Fibroblast of skin of scalp (primary cell): ENCODE measurements around the gene EMC9.

Source experiments
- DNase-seq: peaks from one replicate; pipeline ENCODE4 v3.0.0-alpha.2; 2013

The EMC9 gene

DNA sequence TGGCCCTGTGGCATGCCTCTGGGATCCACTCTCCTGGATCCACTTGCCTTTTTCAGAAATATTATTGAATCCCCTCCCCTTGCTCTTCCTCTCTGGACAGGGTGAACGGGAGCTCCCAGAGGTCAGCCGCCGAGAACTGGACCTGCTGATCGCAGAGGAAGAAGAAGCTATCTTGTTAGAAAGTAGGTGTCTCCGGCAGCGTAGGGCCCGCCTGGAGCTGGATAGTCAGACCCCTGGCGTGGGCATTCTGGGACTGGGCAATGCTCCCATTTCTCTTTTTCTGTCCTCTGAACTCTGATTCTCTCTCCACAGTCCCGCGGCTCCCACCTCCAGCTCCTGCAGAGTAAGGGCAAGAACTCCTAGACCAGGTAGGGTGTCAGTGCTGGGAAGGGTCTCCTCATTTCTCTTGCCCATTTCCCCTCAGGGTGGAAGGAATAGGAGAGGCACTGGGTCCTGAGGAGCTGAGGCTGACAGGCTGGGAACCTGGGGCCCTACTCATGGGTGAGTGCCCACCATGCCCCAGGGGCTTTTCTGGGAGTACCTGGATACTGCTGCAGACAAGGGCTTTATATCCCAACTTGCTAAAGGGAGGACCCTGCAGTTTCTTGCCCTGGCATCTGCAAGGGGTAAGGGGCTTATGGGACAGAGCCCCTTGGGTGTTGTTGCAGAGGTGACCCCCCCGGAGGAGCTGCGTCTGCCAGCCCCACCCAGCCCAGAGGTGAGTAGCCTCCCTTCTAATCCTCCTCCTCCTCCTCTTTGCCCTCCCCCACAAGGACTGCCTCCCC, 35.8 kb upstream of the EMC9 start:
- no peak for DNase-seq

DNA sequence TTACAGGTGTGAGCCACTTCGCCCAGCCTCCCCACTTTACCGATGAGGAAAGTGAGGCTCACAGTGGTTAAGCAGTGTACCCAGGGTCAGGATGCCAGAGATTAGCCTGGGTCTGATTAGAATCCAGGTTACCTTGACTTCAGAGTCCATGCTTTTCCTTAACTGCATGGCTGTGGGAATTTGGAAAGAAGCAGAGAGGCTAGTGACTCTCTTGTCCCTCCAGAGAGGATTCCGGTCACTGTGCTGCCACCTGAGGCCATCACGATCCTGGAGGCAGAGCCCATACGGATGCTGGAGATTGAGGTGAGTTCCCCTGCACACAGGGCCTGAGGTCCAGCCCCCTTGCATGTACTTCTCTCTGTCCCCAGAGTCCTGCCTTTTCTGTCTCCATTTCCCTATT, 35.2 kb upstream of the EMC9 start:
- no peak for DNase-seq

DNA sequence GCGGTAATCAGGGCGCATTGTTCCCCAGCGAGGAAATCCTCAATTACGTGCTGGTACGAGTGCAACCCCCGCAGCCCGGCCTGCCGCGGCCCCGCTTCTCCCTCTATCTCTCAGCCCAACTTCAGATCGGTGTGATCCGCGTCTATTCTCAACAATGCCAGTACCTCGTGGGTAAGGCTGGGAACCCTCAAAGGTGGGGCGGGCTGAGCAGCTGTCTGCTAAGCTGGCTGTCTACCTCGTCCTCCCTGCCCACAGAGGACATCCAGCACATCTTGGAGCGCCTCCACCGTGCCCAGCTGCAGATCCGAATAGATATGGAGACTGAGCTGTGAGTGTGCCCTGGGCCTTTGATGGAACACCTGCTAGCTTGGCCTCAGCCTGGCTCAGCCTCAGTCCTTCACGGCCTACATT, 31.5 kb upstream of the EMC9 start:
- DNase-seq = no peak

GRCh38 chr14:24172261-24172860, 31.0 kb upstream of the EMC9 start:
- no peak for DNase-seq

GRCh38 chr14:24171422-24172260, 30.2 kb upstream of the EMC9 start, which contains the start of gene REC8:
REC8 (plus strand) TSS chr14:24172080; CDS start chr14:24172553, 473 bp downstream.
- peak; percentile 71 for DNase-seq

DNA sequence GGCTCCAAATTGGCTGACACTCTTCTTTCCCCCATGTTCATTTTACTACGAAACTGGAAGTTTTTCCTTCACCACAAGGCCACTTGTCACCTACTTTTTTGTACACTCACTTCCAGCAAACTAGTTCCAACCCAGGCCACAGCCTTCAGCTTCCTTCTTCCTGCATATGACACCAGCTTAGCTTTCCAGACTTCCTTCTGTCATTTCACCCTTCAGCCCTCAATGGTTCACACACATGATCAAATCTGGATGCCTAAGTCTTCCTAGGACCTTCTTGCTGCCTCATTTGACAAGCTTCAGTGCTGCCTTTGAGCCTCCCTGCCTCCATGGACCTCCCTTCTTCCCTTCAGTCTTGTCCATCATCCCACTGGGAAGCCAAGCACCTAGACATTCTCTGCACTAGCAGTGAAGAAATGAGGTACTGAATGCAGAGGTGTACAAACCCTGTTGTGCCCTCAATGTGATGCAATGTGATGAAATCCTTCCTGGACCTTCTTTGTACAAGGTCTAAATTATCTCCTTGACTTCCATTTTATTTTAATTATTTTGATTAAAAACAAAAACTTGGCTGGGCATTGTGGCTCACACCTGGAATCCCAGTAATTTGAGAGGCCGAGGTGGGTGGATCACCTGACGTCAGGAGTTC, 26.2 kb upstream of the EMC9 start:
- no peak for DNase-seq

DNA sequence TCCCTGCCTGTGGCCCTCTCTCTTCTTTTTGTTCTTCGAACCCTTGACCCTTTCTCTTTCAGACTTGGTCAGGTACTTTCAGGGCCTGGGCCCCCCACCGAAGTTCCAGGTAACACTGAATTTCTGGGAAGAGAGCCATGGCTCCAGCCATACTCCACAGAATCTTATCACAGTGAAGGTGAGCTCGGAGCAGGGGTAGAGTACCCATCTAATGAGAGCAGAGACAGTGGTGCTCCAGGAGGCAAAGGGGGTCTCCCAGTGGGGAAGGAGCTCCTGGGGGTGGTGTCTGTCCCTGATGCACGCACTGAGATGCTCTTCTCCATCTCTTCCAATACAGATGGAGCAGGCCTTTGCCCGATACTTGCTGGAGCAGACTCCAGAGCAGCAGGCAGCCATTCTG, 24.4 kb upstream of the EMC9 start:
- DNase-seq = no peak

DNA sequence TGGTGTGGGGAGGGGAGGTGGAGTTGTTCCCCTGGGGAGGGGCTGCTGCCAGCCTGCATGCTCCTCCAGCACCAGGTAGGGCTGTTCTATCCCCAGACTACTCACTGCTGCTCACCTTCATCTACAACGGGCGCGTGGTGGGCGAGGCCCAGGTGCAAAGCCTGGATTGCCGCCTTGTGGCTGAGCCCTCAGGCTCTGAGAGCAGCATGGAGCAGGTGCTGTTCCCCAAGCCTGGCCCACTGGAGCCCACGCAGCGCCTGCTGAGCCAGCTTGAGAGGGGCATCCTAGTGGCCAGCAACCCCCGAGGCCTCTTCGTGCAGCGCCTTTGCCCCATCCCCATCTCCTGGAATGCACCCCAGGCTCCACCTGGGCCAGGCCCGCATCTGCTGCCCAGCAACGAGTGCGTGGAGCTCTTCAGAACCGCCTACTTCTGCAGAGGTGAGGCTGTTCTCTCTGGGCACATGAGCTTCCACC, 23.2 kb upstream of the EMC9 start:
- DNase-seq = no peak

- no peak for DNase-seq
These were observed 20.7 kb upstream of the EMC9 start for GRCh38 chr14:24162093-24162492.

- peak; percentile 96 for DNase-seq
These were observed 19.7 kb upstream of the EMC9 start, which contains the start of gene IRF9 for GRCh38 chr14:24160850-24161804. IRF9 (plus strand) TSS chr14:24161265; CDS start chr14:24162145, 880 bp downstream.

- no peak for DNase-seq
These were observed 19.1 kb upstream of the EMC9 start for GRCh38 chr14:24160499-24160849.

DNA sequence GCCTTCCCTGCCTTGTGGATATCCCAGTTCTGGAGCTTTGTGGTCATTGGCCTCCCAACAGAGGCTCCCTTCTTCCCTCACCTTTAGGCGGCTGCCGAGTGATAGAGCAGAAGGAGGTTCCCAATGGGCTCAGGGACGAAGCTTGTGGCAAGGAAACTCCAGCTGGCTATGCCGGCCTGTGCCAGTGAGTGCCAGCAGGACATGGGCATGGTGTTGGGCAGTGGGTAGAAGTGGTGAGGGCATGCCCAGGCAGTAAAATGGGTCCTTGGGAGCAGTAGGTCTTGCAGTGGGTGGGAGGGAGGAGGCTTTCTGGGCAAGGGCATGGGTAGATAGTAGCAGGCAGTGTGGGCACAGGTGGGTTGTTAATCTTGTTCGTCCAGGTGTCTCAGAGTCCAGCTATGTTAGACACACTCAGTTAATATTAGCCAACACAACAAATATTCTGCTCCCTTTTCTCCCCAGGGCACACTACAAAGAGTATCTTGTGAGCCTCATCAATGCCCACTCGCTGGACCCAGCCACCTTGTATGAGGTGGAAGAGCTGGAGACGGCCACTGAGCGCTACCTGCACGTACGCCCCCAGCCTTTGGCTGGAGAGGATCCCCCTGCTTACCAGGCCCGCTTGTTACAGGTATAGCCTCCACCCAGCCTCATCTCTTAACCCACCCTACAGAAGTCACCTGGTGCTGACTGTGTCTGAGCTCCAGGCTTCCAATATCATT, 18.5 kb upstream of the EMC9 start:
- DNase-seq = no peak

- no peak for DNase-seq
These were observed 15.9 kb upstream of the EMC9 start for GRCh38 chr14:24157331-24157730.

- DNase-seq = no peak
These were observed 15.4 kb upstream of the EMC9 start for GRCh38 chr14:24156840-24157239.

DNA sequence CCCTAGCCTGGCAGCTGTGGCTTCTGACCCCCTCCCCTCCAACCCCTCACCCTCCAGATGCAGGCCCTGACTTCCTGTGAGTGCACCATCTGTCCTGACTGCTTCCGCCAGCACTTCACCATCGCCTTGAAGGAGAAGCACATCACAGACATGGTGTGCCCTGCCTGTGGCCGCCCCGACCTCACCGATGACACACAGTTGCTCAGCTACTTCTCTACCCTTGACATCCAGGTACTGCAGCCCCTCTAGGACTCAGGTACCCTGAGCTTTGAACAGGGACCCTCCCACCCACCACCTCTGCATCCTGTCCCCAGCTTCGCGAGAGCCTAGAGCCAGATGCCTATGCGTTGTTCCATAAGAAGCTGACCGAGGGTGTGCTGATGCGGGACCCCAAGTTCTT, 13.7 kb upstream of the EMC9 start:
- DNase-seq = no peak

GRCh38 chr14:24151404-24152080, 10.2 kb upstream of the EMC9 start:
- no peak for DNase-seq

GRCh38 chr14:24150993-24151392, 9.6 kb upstream of the EMC9 start:
- DNase-seq = no peak

DNA sequence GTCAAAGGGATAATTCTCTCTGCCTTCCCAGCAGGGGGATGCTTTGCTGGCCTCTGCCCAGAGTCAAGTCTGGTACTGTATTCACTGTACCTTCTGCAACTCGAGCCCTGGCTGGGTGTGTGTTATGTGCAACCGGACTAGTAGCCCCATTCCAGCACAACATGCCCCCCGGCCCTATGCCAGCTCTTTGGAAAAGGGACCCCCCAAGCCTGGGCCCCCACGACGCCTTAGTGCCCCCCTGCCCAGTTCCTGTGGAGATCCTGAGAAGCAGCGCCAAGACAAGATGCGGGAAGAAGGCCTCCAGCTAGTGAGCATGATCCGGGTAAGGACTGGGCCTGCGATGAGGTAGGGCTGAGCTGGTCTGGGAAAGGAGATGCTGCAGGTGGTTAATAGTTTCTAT, 9.2 kb upstream of the EMC9 start:
- no peak for DNase-seq

DNA sequence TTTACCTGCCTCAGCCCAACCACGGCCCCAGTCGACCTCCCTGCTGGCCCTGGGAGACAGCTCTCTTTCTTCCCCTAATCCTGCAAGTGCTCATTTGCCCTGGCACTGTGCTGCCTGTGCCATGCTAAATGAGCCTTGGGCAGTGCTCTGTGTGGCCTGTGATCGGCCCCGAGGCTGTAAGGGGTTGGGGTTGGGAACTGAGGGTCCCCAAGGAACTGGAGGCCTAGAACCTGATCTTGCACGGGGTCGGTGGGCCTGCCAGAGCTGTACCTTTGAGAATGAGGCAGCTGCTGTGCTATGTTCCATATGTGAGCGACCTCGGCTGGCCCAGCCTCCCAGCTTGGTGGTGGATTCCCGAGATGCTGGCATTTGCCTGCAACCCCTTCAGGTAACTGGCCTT, 8.7 kb upstream of the EMC9 start:
- no peak for DNase-seq

DNA sequence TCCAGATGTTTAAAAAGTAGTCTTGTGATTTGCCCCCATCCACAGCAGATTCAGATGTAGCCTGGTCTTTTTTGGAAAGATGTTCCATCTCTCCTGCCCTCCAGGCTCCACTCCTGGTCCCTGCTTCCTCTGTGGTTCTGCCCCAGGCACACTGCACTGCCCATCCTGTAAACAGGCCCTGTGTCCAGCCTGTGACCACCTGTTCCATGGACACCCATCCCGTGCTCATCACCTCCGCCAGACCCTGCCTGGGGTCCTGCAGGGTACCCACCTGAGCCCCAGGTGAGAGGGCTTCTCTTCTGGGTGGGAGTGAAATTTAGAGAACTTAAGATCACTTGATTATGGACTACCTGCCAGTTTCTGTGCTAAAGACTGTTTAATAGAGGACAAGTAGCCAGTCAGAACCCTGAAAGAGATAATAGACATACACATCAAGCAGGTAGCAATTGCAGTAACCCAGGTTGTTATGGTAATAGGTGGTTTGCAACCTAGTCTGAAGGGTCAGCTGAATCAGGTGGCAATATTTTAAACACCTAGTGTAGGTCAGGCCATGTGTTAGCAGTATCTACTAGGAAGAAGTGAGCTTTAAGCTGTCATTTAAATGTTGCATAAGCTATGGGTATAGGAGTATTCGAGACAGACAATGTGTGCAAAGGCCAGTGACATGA, 8.0 kb upstream of the EMC9 start:
- DNase-seq = no peak
